B cell (primary cell): ENCODE data around the gene POC1B.

Experiments
- EZH2 ChIP-seq: IDR thresholded peaks from 2 replicates; pipeline ENCODE4 v1.6.1; 2012; ENCODE audit warnings: borderline replicate concordance, low read depth, mild to moderate bottlenecking, moderate library complexity, low read length; ENCODE audit not compliant: insufficient read depth, poor library complexity, severe bottlenecking
- TF ChIP-seq, protein P1 (sequence below): fragments of 200-600 bp; IDR thresholded peaks from one replicate; pipeline ENCODE4 v1.8.0; 2022; ENCODE audit warnings: antibody characterized with exemption, mild to moderate bottlenecking

DNA sequence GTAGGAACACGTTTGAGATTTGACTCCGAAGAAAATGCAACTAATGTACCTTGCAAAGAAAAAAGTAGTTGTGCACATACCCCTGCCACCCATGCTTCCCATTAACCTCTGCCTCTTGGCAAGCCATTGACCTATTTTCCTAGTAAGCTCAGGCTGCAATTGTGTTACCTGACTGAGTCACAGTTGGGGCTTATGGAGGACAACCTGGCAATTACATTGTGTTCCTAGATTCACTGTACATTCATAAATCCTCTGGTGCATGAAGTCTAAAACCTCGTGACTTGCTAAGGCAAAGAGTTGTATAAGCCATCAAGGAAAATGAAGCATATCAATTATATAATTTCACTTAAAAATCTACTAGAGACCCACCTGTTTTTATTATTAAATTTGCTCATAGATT, 111.5 kb downstream of the POC1B start:
- TF ChIP-seq, protein P1, sequence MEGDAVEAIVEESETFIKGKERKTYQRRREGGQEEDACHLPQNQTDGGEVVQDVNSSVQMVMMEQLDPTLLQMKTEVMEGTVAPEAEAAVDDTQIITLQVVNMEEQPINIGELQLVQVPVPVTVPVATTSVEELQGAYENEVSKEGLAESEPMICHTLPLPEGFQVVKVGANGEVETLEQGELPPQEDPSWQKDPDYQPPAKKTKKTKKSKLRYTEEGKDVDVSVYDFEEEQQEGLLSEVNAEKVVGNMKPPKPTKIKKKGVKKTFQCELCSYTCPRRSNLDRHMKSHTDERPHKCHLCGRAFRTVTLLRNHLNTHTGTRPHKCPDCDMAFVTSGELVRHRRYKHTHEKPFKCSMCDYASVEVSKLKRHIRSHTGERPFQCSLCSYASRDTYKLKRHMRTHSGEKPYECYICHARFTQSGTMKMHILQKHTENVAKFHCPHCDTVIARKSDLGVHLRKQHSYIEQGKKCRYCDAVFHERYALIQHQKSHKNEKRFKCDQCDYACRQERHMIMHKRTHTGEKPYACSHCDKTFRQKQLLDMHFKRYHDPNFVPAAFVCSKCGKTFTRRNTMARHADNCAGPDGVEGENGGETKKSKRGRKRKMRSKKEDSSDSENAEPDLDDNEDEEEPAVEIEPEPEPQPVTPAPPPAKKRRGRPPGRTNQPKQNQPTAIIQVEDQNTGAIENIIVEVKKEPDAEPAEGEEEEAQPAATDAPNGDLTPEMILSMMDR: no peak
- no peak for TF ChIP-seq EZH2
